NCI-H1048 (cell line): ENCODE measurements around the gene SYCE3.
A peak's percentile ranks its signal among the peaks of the same experiment; 100 is the strongest.
"Not testable (repeated sequence)": the region's sequence is repeated elsewhere in the genome, so short reads cannot be mapped to it uniquely, and the experiment has no call there.

Experiments used
- DNase-seq: peaks from one replicate; lab custom pipeline; 2025; lab: John Stamatoyannopoulos, UW

SYCE3 gene, protein sequence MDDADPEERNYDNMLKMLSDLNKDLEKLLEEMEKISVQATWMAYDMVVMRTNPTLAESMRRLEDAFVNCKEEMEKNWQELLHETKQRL

DNA sequence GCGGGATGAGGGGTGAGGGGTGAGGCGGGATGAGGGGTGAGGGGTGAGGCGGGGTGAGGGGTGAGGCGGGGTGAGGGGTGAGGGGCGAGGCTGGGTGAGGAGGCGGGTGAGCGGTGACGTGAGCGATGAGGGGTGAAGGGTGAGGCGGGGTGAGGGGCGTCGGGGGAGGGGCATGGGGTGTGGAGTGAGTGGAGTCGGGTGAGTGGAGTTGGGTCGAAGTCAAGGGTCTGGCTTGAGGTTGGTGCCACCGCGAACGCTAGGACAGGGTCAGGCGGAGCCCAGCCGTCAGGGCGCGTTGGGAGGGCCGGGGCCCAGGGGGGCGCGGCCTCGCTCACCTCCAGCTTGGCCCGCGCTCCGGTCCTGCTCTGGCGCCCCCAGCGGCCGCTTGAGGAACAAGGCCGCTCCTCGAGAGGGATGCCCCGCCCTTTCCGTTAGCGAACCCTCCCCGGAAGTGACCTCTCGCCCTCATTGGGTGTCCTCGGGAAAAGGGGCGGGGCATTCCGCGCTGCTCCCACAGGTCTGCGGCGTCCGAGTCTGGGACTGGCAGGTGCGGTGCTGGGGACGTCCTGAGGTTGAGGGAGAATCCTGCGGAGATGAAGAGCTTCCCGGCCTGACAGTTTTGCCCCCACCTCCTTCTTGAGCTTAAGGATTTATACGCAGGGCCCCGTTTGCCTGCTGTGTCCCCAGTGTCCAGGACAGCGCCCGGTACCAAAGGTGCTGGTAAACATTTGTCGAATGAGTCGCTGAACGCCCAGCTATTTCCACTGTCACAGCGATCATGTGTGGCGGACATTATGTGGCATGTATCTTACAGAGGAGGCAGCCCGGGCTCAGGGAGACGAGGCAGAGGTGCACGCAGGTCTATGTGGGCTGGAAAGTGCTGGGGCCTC is at the start of gene SYCE3:
SYCE3 (minus strand) TSS at position 397 of the 890 bp plus-strand sequence. CDS start 6,514 bp downstream, outside the sequence.
- DNase-seq = peak; percentile 95

DNA sequence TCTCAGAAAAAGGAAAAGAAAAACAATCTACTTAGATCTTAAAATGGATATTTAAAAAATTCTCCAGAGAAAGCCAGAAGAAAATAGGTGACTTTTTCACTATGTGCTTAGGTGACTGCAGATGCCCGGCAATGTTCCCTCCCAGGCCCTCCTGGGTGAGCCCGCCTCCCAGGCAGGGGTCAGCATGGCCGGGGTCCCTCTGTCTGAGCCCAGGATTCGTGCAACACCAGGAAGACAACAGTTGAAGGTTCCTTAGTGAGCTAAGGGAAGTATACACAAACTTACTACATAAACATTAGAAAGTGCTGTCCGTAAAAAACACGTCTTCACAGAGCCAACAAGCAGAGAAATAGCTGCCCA is 49.4 kb upstream of the SYCE3 start:
- DNase-seq = no peak

DNA sequence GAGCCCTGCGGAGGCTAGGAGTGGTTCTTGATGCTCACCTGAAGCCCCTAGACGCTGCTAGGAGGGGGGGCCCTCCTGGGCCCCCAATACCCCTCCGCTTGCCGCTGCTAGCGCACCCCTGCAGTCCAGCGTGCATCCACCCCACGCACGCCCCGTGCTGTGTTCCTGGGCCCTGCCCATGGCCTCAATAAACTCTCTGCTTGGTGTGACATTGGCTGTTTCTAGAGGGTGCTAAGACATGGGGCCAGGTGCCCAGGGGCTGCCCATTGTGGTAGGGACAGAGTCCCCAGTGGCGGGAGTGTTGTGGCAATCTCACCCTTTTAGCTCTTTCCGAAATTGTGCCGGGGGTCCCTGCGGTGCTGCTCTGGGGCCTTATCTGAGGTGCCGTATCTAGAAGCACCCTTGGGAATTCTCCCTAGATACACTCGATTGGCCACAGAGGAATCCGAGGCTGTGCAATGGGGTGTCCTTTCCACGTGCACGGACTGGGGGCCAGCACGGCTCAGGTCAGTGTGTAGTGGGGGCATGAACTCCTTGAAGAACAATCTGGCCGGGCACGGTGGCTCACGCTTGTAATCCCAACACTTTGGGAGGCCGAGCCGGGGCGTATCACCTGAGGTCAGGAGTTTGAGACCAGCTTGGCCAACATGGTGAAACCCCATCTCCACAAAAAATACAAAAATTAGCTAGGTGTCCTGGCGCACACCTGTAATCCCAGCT is 48.8 kb upstream of the SYCE3 start:
- DNase-seq = no peak

DNA sequence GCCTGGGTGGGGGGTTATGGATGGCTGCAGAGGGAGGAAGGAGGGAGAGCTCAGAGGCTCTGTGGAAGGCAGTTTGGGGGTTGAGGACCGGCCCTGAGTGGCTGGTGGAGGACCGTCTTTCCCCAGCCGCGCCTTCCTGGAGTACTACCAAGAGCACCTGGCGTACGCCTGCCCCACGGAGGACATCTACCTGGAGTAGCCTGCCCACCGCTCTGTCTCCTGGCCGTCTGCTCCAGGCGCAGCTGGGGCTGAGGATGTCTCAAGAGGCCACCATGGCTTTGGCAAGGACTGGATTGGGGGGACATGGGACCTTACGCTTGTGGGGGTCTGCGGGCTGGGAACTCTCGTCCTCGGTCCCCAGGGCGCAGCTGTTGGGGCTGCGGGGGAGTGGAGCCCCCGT is 47.9 kb upstream of the SYCE3 start:
- no peak for DNase-seq

DNA sequence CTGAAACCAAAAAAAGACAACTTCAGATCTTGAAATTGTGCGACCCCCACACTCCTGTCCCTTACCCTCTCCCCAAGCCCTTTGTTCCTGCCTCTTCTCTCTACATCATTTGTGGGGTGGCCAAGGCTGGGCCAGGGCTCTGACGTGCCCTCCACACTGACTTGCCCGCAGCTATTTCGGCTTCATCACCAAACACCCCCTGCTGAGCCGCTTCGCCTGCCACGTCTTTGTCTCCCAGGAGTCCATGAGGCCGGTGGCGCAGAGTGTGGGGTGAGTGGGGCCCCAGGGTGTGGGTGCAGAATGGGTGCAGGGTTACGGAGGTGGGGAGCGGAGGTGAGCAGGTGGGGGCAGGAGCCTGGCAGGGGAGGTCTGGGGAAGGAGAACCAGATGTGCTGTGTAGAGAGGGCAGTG is 47.3 kb upstream of the SYCE3 start:
- no peak for DNase-seq

DNA sequence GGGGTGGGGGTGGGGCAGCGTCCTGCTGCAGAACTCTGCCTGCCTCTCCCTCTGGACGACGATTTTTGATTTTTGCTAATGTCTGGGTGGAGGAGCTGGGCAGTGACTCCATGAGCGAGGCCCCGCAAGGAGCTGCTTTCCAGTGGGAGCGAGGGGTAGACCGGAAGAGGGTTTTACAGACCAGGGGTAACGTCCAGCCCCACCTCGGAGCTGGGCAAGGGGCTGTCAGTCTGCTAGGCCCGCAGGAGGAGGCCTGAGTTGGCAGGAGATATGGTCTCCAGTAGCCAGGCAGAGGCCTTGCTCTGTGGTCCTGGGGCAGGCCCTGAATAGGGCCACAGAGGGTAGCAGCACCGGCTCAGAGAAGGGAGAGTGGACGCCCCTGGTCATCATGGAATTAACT is 46.9 kb upstream of the SYCE3 start:
- DNase-seq = no peak

DNA sequence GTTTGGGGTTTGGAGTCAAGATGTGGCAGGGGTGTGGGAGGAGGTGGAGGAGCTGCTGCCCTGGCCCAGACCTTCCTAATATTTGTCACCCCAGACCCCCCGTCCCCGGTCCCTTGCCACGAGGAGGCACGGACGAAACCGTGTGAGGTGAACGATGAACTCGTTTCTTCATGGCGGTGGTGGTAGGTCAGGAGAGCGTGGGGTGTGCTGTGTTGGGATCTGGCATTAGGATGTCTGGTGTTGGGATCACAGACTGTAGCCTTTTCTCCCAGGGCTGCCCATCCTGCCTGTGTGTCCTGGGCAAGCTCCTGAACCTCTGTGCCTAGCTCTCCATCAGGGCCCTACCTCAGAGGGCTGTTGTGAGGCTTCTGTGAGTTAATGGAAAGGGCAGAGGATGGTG is 46.3 kb upstream of the SYCE3 start:
- DNase-seq = no peak

DNA sequence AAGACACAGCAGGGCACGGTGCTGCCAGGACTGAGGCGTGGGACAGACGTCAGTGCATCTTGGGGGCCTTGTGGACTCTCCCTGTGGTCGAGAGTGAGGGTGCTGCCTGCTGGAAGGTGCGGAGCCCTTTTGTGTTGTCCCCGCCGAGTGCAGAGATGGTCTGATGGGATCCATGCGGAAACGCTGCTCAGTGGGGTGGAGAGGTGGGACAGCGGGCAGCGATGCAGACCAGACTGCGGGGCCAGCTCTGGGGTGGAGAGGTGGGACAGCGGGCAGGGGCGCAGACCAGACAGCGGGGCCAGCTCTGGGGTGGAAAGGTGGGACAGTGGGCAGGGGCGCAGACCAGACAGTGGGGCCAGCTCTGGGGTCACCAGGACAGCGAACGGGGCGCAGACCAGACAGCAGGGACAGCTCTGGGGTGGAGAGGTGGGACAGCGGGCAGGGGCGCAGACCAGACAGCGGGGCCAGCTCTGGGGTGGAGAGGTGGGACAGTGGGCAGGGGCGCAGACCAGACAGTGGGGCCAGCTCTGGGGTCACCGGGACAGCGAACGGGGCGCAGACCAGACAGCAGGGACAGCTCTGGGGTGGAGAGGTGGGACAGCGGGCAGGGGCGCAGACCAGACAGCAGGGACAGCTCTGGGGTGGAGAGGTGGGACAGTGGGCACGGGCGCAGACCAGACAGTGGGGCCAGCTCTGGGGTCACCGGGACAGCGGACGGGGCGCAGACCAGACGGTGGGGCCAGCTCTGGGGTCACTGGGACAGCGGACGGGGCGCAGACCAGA is 45.5 kb upstream of the SYCE3 start:
- DNase-seq = not testable (repeated sequence)

DNA sequence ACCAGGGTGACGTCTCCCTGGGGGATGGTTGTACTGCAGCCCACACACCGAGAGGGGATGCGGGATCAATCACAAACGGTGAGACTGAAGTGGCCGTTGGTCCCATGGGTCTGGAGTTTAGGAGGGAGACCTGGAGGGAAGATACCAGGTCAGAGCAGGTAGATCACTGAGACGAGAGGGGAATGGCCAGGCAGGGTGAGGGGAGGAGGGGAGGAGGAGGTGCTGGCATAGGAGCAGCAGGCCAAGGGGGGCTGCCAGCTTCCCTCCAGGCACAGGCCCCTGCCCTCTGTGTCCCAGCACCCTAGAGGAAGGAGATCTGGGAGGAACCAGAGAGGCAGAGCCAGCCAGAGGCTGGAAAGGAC is 44.9 kb upstream of the SYCE3 start:
- DNase-seq = no peak

DNA sequence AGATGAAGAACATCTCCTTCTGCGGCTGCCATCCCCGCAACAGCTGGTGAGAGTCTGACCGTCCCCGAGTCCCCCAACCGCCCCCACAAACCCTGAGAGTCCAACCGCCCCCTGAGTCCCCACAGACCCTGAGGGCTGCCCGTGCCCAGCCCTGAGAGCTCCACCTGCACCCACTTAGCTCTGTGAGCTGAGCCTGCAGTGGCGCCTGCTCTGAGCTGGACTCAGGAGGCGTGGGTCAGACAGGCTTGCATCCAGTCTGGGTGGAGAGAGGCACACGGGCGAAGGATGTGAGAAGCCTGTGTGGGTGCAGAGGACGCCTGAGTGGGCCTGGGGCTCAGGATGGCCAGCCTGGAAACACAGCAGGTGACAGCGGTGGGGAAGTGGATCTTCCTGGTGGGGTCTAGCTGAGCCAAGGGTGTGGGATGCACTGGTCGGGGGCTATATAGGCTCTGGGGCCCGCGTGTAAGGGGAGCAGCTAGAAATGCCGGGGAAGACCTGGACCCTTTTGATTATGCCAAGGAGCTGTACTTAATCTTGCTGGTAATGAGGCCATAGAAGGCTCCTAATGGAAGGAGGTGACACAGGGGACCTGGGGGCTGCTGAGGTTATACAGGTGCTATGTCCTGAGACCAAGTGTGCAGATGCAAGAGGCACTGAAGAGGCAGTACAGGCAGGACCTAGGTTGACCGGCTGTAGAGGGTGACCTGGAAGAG is 44.4 kb upstream of the SYCE3 start:
- no peak for DNase-seq

DNA sequence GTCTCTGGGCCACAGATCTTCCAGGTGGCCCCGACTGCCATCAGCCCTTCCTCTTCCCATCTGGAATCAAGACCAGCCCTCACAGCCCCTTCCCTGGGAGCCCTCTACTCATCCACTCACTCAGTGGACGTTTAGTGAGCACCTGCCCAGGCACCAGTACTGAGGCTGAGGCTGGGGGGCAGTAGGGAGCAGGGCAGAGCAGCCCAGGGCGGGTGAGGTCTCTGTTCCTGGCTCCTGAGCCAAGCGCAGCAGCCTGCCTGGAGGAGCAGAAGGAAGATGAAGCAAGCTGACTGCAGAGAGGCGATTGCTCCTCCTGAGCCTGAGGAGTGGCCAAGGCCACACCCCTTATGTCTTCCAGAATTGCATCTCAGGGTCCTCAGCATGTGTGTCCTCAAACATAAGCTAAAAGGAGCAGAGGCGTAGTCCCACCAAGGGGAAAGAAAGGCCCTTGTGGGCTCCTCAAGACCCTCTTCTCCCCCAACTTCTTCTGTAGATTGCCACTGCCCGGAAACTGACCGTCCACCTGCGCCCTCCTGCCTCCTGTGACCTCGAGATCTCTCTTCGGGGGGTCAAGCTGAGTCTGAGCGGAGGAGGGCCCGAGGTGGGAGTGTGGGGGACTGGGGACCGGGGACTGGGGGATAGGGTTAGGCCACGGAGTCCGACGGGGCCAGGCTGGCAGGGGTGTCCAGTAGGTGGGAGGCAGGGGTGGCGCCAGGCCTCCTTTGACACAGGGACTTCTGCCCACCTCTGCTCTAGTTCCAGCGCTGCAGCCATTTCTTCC is 43.6 kb upstream of the SYCE3 start:
- no peak for DNase-seq

DNA sequence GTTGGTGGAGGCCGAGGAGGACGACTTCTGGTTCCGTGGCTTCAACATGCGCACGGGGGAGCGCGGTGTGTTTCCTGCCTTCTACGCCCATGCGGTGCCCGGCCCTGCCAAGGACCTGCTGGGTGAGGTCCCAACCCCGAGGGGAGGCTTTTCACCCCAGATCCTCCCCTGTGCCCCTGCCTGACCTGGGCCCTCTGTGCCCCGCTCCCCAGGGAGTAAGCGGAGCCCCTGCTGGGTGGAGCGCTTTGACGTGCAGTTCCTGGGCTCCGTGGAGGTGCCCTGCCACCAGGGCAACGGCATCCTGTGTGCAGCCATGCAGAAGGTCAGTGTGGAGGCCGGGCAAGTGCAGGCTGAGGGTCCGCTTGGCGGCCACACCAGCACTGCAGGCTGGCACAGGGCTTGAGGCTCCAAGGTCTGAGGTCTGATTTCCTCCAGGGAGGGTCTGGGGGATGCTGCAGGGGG is 42.9 kb upstream of the SYCE3 start:
- no peak for DNase-seq

DNA sequence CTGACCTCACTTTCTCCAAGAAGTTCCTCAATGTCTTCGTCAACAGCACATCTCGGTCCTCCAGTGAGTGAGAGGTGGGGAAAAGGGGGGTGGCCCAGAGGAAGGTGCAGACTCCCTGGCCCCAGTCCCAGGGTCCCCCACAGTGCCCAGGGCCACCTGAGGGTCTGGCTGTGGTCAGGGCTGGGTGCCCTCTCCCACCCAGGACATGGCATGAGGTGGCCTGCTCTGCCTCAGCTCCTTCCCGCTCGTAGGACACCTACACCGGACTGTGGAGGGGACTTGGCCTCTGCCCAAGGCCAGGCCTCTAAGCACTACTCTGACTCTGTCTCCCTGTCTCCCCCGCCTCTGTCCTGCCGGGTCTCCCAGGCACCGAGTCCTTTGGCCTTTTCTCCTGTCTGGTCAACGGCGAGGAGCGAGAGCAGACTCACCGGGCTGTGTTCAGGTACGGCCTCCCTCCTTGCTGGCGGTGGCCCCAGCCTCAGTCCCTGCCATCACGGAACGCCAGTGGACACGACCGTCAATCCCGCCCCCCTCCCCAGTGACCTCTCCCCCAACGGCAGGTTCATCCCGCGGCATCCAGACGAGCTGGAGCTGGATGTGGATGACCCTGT is 42.4 kb upstream of the SYCE3 start:
- DNase-seq = no peak

DNA sequence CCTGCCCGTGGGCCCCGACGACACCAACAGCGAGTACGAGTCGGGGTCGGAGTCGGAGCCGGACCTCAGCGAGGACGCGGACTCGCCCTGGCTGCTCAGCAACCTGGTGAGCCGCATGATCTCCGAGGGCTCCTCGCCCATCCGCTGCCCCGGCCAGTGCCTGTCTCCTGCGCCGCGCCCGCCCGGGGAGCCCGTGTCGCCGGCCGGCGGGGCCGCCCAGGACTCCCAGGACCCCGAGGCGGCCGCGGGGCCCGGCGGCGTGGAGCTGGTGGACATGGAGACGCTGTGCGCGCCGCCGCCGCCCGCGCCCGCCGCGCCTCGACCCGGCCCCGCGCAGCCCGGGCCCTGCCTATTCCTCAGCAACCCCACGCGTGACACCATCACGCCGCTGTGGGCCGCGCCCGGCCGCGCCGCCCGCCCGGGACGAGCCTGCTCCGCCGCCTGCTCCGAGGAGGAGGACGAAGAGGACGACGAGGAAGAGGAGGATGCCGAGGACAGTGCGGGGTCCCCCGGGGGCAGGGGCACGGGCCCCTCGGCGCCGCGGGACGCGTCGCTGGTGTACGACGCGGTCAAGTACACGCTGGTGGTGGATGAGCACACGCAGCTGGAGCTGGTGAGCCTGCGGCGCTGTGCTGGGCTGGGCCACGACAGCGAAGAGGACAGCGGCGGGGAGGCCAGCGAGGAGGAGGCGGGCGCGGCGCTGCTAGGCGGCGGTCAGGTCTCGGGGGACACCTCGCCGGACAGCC is 41.7 kb upstream of the SYCE3 start:
- no peak for DNase-seq

DNA sequence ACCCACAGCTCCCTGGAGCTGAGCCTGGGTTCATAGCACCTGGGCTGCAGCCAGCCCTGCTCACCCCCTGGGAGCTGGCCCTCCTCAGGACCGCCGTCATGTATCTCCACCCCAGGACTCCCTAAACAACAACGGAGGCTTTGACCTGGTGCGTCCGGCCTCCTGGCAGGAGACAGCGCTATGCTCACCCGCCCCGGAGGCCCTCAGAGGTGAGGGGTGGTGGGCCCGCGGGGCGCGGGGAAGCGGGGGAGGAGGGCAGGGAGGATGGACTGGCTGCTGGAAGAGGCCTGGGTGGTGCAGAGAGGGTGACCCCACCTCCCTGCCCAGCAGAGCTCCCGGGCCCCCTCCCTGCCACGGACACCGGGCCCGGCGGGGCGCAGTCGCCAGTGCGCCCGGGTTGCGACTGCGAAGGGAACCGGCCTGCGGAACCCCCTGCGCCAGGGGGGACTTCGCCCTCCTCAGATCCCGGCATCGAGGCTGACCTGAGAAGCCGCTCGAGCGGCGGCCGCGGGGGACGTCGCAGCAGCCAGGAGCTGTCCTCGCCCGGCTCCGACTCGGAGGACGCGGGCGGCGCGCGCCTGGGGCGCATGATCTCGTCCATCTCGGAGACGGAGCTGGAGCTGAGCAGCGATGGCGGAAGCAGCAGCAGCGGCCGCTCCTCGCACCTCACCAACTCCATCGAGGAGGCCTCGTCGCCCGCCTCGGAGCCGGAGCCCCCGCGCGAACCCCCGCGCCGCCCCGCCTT is 41.0 kb upstream of the SYCE3 start:
- DNase-seq = no peak

DNA sequence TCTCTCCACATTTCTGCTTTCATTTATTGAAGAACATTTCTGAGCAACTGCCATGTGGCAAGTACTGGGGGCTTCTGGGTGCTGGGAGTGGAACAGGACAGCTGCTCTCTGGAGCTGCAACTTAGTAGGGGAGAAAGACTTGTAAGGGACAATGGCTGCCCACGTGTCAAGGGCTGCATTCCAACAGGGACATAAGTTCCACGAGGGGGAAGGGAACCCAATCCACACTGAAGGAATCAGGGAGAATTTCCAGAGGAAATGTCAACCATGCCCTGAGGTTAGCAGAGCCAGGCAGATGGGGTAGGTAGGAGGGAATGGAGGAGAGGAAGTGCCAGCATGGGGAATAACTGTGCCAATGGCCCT is 39.6 kb upstream of the SYCE3 start:
- DNase-seq = no peak

DNA sequence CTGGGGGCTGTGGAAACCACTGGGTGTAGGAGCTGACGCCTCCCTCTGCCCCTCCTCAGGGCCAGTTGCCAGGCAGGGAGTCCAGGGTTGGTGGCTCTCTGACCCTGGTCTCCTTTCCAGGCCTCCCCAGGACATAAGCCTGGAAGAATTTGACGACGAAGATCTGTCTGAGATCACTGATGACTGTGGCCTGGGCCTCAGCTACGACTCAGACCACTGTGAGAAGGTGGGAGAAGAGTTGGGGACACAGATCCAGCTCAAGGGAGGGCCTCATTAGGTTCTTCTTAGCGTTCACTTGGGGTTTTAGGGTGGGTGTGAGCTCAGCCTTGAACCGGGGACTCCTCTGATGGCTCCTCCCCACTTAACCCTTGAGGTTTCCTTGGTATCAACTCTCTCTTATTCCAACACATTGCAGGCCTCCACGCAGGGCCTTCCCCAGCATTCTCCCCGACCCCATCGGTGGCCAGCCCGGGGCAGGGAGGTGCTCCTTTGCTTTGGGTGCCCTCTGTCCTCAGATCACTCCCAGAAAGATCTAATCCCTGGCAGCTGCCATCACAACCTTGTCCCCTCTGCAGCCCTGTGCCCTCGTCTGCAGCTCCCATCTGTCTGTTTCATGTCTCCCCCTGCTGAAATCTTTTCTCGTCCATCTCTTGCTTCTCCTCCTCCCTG is 39.1 kb upstream of the SYCE3 start:
- no peak for DNase-seq

DNA sequence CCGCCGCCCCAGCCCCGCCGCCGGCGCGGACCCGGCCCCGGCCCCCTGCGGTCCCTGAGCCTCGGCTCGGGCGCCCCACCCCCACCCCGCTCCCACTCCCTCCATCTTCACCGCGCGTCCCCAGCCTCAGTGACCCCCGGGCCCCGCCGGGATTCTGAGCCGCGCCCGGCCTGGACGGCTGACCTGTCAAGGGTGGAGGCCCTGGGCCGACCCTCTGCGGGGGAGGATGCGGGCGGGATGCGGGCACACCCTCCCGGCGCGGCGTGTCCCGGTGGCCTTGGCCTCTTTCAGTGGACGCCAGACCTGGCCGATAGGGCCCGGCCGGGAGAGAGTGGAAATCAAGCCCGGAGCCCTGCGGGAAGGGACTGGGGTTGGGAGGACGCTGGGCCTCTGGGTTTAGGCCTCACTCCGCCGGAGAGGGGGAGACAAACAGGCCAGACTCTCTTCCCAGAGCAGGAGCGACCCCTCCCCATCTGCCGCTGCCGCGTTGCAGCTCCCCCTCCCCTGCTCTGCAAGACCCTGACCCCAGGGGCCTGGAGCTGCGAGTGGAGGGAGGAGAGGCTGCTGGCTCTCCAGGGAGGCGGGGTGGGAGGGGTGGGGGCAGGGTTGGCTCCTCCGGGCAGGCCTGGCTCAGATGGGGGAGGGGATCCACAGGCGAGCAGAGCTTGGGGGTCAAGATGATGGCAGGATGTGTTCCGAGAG is 38.4 kb upstream of the SYCE3 start:
- no peak for DNase-seq
